Smooth muscle cell of the coronary artery (primary cell): ENCODE measurements around the gene RSPRY1. TPM values are rescaled to one million over a fixed set of nuclear protein-coding genes. Genes with fewer than 3 reads are reported as not detected.

Source experiments
- total RNA-seq: library from RNA; depleted of rRNA; stranded (reverse); fragments of >200 nt; gene quantifications from 2 replicates; pipeline ENCODE4 v1.2.3, GENCODE V29; 2014; ENCODE audit warnings: low replicate concordance

RSPRY1 gene
- total RNA-seq: 52.1 and 58.3 TPM in 2 replicates

DNA sequence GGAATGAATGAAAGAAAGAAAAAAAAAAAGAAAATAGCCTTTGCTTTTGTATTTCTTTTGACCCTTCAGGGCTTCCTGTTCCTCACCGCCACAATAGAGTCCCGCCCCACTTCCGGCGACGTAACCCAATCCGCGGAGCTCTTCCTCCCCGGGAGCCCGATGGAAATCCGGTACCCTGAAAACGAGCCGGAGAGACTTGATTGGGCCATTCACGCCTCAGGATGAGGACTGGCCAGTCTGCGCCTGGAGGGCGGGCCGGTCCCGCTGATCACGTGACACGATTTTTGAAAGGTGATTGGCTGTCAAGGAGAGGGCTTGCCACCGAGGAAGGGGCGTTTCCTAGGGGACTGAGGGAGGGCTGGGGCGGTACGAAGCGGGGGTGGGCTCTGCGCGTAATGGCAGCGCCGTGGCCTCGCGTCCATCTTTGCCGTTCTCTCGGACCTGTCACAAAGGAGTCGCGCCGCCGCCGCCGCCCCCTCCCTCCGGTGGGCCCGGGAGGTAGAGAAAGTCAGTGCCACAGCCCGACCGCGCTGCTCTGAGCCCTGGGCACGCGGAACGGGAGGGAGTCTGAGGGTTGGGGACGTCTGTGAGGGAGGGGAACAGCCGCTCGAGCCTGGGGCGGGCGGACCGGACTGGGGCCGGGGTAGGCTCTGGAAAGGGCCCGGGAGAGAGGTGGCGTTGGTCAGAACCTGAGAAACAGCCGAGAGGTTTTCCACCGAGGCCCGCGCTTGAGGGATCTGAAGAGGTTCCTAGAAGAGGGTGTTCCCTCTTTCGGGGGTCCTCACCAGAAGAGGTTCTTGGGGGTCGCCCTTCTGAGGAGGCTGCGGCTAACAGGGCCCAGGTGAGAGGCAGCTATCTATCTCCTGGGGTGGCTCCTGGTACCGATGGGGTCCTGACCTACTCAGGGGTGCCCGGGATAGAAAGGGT lies at the start of gene RSPRY1, which contains the start of gene PSME3IP1:
Gene RSPRY1, plus strand, starts transcription at position 385 of the 927 bp plus-strand sequence. CDS start 18,330 bp downstream, outside the sequence.
Gene PSME3IP1, minus strand, starts transcription at position 95 of the 927 bp plus-strand sequence. CDS start 12,185 bp downstream, outside the sequence.

DNA sequence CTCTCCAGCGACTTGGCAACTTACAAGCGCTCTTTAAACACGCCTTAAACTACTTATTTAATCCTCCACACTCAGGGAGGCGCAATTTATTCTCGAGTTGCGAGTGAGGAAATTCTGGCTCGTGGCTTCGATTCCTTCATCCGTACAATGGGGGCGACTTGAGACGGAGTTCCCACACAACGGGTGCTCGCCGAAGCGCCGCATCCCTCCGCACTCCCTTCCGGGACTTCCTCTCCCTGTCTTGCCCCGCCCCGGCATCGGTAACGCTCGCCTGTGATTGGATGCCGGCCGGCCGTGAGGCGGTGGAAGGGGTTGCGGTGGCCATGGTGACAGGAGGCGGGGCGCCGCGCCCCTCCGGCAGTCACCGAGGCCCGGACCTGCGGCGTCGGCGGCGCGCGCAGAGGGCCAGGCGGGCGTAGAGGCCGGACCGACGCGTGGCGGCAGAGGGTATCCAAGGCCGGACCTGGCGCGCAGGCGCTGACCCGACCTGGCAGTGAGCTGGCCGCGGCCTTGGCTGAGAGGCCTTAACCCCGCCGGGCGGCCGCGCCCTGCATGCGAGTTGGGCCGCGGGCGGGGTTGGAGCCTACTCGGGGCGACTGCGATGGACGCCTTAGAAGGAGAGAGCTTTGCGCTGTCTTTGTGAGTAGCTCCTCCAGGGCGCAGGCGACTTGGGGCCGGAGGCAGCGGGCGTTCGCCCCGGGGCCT lies 58.8 kb downstream of the RSPRY1 start, which contains the start of gene ARL2BP:
Gene ARL2BP, plus strand, starts transcription at position 493 of the 705 bp plus-strand sequence. Its CDS starts 109 bp downstream, at position 602.

DNA sequence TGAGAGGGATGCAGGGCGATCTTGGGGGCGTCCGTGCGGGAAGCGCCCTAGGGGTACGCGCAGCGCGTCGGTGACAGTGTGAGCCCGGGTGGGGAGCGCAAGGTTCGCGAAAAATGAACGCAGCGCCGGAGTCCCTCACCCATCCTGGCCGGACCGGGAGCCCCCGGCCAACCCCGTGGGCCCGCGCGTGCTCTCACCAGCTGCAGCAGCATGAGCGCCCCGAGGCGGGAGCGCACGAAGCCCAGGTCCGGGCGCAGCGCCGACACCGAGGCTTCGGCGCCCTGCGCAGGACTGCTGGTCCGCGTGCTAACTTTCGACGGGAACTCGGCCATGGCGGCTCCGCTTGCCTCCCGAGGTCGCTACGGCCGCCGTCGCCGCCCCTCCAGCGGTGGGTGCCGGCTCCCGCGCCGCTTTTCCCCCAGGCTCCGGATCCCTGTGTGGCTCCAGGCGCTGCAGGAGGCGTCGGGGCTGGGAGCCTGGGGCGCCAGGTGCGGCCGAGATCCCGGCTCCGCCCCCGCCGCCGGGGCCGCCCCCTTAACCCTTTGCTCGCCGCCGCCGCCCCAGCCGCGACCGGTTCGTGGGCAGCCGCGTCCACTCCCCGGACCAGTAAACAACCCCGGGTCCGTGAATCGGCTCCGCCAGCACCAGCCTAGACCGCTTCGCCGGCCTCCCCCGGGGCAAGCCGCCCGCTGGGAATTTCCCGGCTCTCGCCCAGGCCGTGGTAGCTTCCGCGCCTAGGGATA lies 98.3 kb downstream of the RSPRY1 start, which contains the start of gene PLLP:
Gene PLLP, minus strand, starts transcription at position 464 of the 743 bp plus-strand sequence. Its CDS starts 132 bp downstream, at position 332.

Other genes with a start within 250 kb of the RSPRY1 start
- gene CETP, start 224.4 kb upstream of the RSPRY1 start, total RNA-seq: 0.15 and 0.23 TPM in 2 replicates
- gene NLRC5, start 196.8 kb upstream of the RSPRY1 start, total RNA-seq: 5.3 and 18.0 TPM in 2 replicates
- gene CPNE2, start 93.7 kb upstream of the RSPRY1 start, total RNA-seq: 17.1 and 21.0 TPM in 2 replicates
- gene PSME3IP1, start 290 bp upstream of the RSPRY1 start, total RNA-seq: 32.4 and 65.8 TPM in 2 replicates
- gene ARL2BP, start 58.9 kb downstream of the RSPRY1 start, total RNA-seq: 40.2 and 63.3 TPM in 2 replicates
- 0.53 TPM in 1 of 2 replicates, not detected in the other for gene PLLP, start 98.3 kb downstream of the RSPRY1 start, total RNA-seq
- not detected in 2 replicates for gene CCL22, start 172.5 kb downstream of the RSPRY1 start, total RNA-seq
- gene CX3CL1, start 186.2 kb downstream of the RSPRY1 start, total RNA-seq: 0.23 and 0.83 TPM in 2 replicates
- not detected in 2 replicates for gene CCL17, start 218.4 kb downstream of the RSPRY1 start, total RNA-seq